HG03571 (cell line): Measurements from ENCODE around the gene ALAS2.
"Not testable (repeated sequence)": the region's sequence is repeated elsewhere in the genome, so short reads cannot be mapped to it uniquely, and the experiment has no call there.

Experiments used
- ATAC-seq: cut with Tn5 transposase; IDR thresholded peaks from one replicate; pipeline ENCODE4 v1.9.1; 2021; ENCODE audit not compliant: unreplicated experiment

The ALAS2 gene

GRCh38 chrX:55030271-55031205 is at the start of gene ALAS2:
Gene ALAS2, minus strand, starts transcription at chrX:55030977. Its CDS starts 4,977 bp downstream, at chrX:55026000.
- no peak for ATAC-seq

GRCh38 chrX:55074851-55075467 is 44.2 kb upstream of the ALAS2 start, which contains the start of gene PAGE2B:
Gene PAGE2B, plus strand, starts transcription at chrX:55075030. Its CDS starts 1,012 bp downstream, at chrX:55076042.
- no peak for ATAC-seq

- ATAC-seq, result no peak
These were observed 41.5 kb upstream of the ALAS2 start for GRCh38 chrX:55072286-55072685.

GRCh38 chrX:55067180-55067579 is 36.4 kb upstream of the ALAS2 start:
- not testable (repeated sequence) for ATAC-seq

- ATAC-seq, result peak; percentile 64
These were observed 27.0 kb upstream of the ALAS2 start for GRCh38 chrX:55057675-55058249.

GRCh38 chrX:55056820-55057674 is 26.3 kb upstream of the ALAS2 start:
- no peak for ATAC-seq

- not testable (repeated sequence) for ATAC-seq
These were observed 19.8 kb upstream of the ALAS2 start for GRCh38 chrX:55050599-55050998.

GRCh38 chrX:55041514-55041913 is 10.7 kb upstream of the ALAS2 start:
- ATAC-seq, result no peak

- ATAC-seq, result no peak
These were observed 8.7 kb upstream of the ALAS2 start for GRCh38 chrX:55039471-55039870.

GRCh38 chrX:55033429-55033828 is 2.7 kb upstream of the ALAS2 start:
- ATAC-seq, result no peak

GRCh38 chrX:55029291-55029690 is 1.5 kb downstream of the ALAS2 start:
- no peak for ATAC-seq

GRCh38 chrX:55028611-55029010 is 2.2 kb downstream of the ALAS2 start:
- ATAC-seq, result no peak

GRCh38 chrX:55028040-55028439 is 2.7 kb downstream of the ALAS2 start:
- no peak for ATAC-seq

GRCh38 chrX:55026840-55027239 is 3.9 kb downstream of the ALAS2 start:
- no peak for ATAC-seq

GRCh38 chrX:55026143-55026542 is 4.6 kb downstream of the ALAS2 start:
- no peak for ATAC-seq

- no peak for ATAC-seq
These were observed 15.9 kb downstream of the ALAS2 start for GRCh38 chrX:55014897-55015299.

GRCh38 chrX:55011294-55011693 is 19.5 kb downstream of the ALAS2 start:
- no peak for ATAC-seq

- ATAC-seq, result no peak
These were observed 22.0 kb downstream of the ALAS2 start for GRCh38 chrX:55008571-55009358.

- no peak for ATAC-seq
These were observed 23.1 kb downstream of the ALAS2 start for GRCh38 chrX:55007656-55008055.
